Tibial nerve (tissue), 4 donors: ENCODE measurements around the gene RASA4.
"Not testable (repeated sequence)": the region's sequence is repeated elsewhere in the genome, so short reads cannot be mapped to it uniquely, and the experiment has no call there.

Experiments
- EP300 ChIP-seq, 2 donors: sonication (generic); formaldehyde crosslinking; IDR thresholded peaks; one replicate each; pipeline ENCODE4 v1.6.1; 2017; ENCODE audit warnings: antibody characterized with exemption in 2 of 2, mild to moderate bottlenecking in 1 of 2
- POLR2A ChIP-seq, 2 donors: fragments of 450-650 bp; IDR thresholded peaks; one replicate each; pipeline ENCODE4 v1.6.1; 2017; ENCODE audit warnings: antibody characterized with exemption in 2 of 2, mild to moderate bottlenecking in 2 of 2, moderate library complexity in 2 of 2
- TF ChIP-seq, protein P1 (sequence below), 5 experiments: fragments of 200-600 bp in 3 of 5; fragments of 450-650 bp in 2 of 5; sonication (generic) in 3 of 5; IDR thresholded peaks; one replicate each; pipeline ENCODE4 v1.5.1; 2016 to 2019; ENCODE audit warnings: antibody characterized with exemption in 5 of 5, mild to moderate bottlenecking in 3 of 5, moderate library complexity in 2 of 5

DNA sequence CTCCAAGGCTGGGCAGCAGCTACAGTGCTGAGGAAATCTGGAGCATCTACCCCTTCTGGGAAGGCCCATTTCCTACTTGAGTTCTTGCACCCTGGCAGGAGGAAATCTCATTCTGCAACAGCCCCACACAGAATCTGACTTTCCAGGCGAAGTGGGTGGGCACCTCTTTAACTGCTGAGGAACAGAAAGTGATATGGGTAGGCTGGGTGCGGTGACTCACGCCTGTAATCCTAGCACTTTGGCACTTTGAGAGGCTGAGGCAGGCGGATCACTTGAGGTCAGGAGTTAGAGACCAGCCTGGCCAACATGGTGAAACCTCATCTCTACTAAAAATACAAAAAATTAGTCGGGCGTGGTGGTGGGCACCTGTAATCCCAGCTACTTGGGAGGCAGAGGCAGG lies 41.9 kb downstream of the RASA4 start:
- TF ChIP-seq, protein P1, sequence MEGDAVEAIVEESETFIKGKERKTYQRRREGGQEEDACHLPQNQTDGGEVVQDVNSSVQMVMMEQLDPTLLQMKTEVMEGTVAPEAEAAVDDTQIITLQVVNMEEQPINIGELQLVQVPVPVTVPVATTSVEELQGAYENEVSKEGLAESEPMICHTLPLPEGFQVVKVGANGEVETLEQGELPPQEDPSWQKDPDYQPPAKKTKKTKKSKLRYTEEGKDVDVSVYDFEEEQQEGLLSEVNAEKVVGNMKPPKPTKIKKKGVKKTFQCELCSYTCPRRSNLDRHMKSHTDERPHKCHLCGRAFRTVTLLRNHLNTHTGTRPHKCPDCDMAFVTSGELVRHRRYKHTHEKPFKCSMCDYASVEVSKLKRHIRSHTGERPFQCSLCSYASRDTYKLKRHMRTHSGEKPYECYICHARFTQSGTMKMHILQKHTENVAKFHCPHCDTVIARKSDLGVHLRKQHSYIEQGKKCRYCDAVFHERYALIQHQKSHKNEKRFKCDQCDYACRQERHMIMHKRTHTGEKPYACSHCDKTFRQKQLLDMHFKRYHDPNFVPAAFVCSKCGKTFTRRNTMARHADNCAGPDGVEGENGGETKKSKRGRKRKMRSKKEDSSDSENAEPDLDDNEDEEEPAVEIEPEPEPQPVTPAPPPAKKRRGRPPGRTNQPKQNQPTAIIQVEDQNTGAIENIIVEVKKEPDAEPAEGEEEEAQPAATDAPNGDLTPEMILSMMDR (IDR thresholded peaks at IDR 0.05), result not testable (repeated sequence)
- TF ChIP-seq EP300, POLR2A (IDR thresholded peaks at IDR 0.05): not testable (repeated sequence)
